GM12864 (cell line): ENCODE data around the gene MGARP.

ENCODE experiments used
- DNase-seq: peaks from one replicate; pipeline ENCODE4 v3.0.0-alpha.2; 2011; ENCODE audit warnings: low read depth
- H3K4me3 ChIP-seq: 2 replicates; pipeline ENCODE4 v1.5.1; 2011; ENCODE audit warnings: mild to moderate bottlenecking, low read depth, low read length, control low read depth
- CTCF ChIP-seq: IDR thresholded peaks from 2 replicates; pipeline ENCODE4 v1.5.1; 2011; ENCODE audit warnings: low read depth, mild to moderate bottlenecking, moderate library complexity, low read length, control low read depth, inconsistent platforms; ENCODE audit errors: missing control alignments

The MGARP gene

GRCh38 chr4:139253713-139254112 lies 26.3 kb downstream of the MGARP start:
- DNase-seq, result no peak
- H3K4me3 ChIP-seq, result no peak overlapping the region
- no peak for TF ChIP-seq CTCF

- no peak for DNase-seq
- TF ChIP-seq CTCF, result no peak
- no peak overlapping the region for H3K4me3 ChIP-seq
Observed at GRCh38 chr4:139253046-139253445, 27.0 kb downstream of the MGARP start.

GRCh38 chr4:139247700-139248238 lies 32.3 kb downstream of the MGARP start:
- no peak overlapping the region for H3K4me3 ChIP-seq
- TF ChIP-seq CTCF, result no peak
- DNase-seq, result no peak

GRCh38 chr4:139247241-139247640 lies 32.8 kb downstream of the MGARP start:
- no peak overlapping the region for H3K4me3 ChIP-seq
- no peak for TF ChIP-seq CTCF
- DNase-seq, result no peak

GRCh38 chr4:139246166-139246565 lies 33.9 kb downstream of the MGARP start:
- no peak overlapping the region for H3K4me3 ChIP-seq
- no peak for TF ChIP-seq CTCF
- DNase-seq, result no peak

GRCh38 chr4:139245590-139245989 lies 34.4 kb downstream of the MGARP start:
- H3K4me3 ChIP-seq, result no peak overlapping the region
- no peak for DNase-seq
- TF ChIP-seq CTCF, result no peak
